ENCODE measurements around the gene KCNJ10. TPM values are rescaled to one million over a fixed set of nuclear protein-coding genes. Genes with fewer than 3 reads are reported as not detected.

KCNJ10 gene
- total RNA-seq, 3 donors from 2014 or later: 0.23 to 0.73 (median 0.27) TPM

DNA sequence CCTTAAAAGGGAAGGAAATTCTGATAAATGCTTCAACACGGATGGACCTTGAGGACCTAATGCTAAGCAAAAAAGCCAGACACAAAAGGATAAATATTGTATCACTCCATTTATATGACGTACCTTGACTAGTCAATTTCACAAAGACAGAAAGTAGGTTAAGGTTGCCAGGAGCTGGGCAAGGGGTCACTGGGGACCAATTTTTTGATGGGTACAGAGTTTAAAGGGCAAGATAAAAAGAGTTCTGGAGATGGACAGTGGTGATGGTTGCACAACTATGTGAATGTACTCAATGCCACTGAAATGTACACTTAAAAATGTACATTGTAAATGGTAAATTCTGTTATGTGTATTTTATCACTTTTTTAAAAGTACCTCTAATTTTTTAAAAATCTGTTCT, 83.9 kb downstream of the KCNJ10 start:
- Histone ChIP-seq H3K9me3 (no peaks in the 10 kb centered on the region), H3K36me3 (ENCODE audit: low read depth) (no peaks in the 10 kb centered on the region), H3K4me1 (ENCODE audit: low read depth) (no peaks in the 10 kb centered on the region), H3K4me3 (no peak overlapping the region)
- intact Hi-C loops (cut with DNase I, micrococcal nuclease): no loop called here
- ATAC-seq (no peak), DNase-seq (no peak)
- TF ChIP-seq, protein P1, sequence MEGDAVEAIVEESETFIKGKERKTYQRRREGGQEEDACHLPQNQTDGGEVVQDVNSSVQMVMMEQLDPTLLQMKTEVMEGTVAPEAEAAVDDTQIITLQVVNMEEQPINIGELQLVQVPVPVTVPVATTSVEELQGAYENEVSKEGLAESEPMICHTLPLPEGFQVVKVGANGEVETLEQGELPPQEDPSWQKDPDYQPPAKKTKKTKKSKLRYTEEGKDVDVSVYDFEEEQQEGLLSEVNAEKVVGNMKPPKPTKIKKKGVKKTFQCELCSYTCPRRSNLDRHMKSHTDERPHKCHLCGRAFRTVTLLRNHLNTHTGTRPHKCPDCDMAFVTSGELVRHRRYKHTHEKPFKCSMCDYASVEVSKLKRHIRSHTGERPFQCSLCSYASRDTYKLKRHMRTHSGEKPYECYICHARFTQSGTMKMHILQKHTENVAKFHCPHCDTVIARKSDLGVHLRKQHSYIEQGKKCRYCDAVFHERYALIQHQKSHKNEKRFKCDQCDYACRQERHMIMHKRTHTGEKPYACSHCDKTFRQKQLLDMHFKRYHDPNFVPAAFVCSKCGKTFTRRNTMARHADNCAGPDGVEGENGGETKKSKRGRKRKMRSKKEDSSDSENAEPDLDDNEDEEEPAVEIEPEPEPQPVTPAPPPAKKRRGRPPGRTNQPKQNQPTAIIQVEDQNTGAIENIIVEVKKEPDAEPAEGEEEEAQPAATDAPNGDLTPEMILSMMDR (IDR thresholded peaks at IDR 0.05): no peak

DNA sequence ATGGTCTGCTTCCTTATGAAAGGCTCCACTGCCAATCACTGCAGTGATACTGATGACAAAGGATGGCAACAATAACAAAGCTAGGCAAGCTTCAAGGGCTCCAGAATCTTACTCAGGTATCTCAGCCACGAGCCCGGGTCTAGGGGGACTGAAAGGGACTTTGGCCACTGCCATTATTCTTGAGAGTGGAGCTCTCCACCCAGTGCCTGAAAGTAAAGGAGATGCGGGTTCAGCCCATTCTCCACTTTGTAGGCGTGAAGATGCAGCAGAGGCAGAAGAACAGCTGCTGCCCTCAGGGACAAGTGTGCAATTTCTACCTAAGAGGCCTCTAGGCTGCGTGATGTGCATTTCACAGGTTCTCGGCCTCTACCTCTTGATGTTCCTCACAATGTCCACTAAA, 84.5 kb downstream of the KCNJ10 start:
- ATAC-seq: no peak
- intact Hi-C loops (cut with DNase I, micrococcal nuclease): no loop called here

DNA sequence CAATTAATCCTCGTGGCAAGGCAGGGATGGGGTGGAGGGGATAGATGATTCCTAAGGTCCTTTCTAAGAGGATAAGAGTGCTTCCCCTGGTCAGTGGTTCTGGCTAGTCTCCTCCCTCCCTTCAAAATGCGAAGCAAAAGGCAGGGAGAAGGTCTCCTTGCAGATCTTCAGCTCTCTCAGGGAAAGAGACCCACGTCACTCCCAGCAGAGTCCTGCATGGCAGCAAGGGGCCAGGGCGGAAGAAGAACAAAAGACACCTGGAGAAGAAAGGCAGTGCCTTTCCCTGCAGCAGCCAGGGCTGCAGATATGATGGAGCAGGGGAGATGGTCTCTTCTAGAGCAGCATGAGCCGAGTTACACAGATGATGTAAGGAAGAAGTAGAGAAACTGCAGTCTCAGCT, 86.3 kb downstream of the KCNJ10 start:
- Histone ChIP-seq H3K9me3 (no peaks in the 10 kb centered on the region), H3K36me3 (ENCODE audit: low read depth) (no peaks in the 10 kb centered on the region), H3K4me3 (no peak overlapping the region), H3K4me1 (ENCODE audit: low read depth) (no peaks in the 10 kb centered on the region)
- intact Hi-C loops (cut with DNase I, micrococcal nuclease): no loop called here
- DNase-seq: no peak
- TF ChIP-seq, protein P1 (IDR thresholded peaks at IDR 0.05): no peak
- no peak for ATAC-seq

More for the DNA sequence above, 84.5 kb downstream of the KCNJ10 start:
- H3K4me3 ChIP-seq: no peak overlapping the region
- TF ChIP-seq, protein P1 (IDR thresholded peaks at IDR 0.05): no peak
- no peaks in the 10 kb centered on the region for H3K4me1 ChIP-seq (ENCODE audit: low read depth)
- no peaks in the 10 kb centered on the region for H3K9me3 ChIP-seq
- no peak for DNase-seq
- no peaks in the 10 kb centered on the region for H3K36me3 ChIP-seq (ENCODE audit: low read depth)

DNA sequence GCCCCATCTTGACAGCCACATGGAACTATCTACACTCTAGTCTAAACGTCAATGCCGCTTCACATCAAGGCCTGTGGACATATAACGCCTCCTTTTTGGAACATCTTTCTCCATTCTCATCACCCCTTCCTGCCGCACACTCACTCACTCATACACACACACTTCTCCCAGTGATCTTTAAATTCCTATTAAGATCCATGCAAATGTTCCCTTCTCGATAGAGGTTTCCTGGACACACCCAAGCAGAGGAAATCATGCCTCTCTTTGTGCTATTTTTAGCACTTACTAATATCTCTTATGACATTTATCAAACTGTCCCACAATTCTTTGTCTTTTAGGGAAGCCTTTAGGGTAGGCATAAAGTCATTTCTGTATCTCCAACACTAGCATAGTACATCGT, 87.7 kb downstream of the KCNJ10 start:
- no peaks in the 10 kb centered on the region for H3K4me1 ChIP-seq (ENCODE audit: low read depth)
- H3K9me3 ChIP-seq: no peaks in the 10 kb centered on the region
- intact Hi-C loops (cut with DNase I, micrococcal nuclease): no loop called here
- ATAC-seq: no peak
- H3K4me3 ChIP-seq: no peak overlapping the region
- H3K36me3 ChIP-seq (ENCODE audit: low read depth): no peaks in the 10 kb centered on the region
- DNase-seq: no peak
- TF ChIP-seq, protein P1 (IDR thresholded peaks at IDR 0.05): no peak

DNA sequence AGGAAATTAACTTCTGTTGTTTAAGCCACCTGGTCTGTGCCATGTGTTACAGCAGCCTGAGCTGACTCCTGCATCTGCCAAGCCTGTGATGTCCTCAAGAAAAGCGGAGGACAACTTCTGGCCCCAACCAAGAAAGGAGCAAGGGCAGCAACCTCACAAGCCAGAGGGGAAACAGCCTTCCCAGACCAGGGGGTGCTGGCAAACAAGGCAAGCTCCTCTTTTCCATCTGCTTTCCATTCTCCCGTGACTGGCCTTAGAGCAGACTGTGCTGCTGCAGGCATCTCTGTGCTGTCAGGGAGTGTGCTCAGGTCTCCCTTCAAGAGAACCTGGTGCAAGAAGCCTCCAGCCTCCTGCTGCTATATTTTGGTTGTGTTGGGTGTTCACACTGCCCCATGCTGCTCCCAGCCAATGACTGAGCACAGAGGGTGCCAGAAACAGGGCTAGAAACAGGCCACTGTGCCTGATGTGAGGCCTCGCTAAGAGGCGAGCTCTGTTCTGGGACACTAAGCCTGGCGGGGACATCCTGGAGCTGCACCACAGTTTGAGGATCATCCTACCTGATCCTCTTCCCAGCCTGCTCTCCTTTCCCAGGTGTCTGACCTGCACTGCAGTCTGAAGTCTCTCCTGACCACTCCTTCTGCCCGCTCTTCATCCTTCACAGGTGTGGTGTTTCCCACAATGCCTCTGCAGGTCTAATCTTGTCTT, 88.5 kb downstream of the KCNJ10 start:
- intact Hi-C loops (cut with DNase I, micrococcal nuclease): no loop called here
- DNase-seq: no peak
- H3K4me1 ChIP-seq (ENCODE audit: low read depth): no peaks in the 10 kb centered on the region

More for the DNA sequence above, 88.5 kb downstream of the KCNJ10 start:
- H3K4me3 ChIP-seq: no peak overlapping the region
- ATAC-seq: no peak
- TF ChIP-seq, protein P1 (IDR thresholded peaks at IDR 0.05): no peak
- no peaks in the 10 kb centered on the region for H3K9me3 ChIP-seq
- no peaks in the 10 kb centered on the region for H3K36me3 ChIP-seq (ENCODE audit: low read depth)
